ENCODE measurements around the gene VPS4A. TPM values are rescaled to one million over a fixed set of nuclear protein-coding genes. Genes with fewer than 3 reads are reported as not detected.

Gene VPS4A
- 21.9 and 35.8 TPM in 2 replicates for total RNA-seq (ENCODE audit: low replicate concordance)

DNA sequence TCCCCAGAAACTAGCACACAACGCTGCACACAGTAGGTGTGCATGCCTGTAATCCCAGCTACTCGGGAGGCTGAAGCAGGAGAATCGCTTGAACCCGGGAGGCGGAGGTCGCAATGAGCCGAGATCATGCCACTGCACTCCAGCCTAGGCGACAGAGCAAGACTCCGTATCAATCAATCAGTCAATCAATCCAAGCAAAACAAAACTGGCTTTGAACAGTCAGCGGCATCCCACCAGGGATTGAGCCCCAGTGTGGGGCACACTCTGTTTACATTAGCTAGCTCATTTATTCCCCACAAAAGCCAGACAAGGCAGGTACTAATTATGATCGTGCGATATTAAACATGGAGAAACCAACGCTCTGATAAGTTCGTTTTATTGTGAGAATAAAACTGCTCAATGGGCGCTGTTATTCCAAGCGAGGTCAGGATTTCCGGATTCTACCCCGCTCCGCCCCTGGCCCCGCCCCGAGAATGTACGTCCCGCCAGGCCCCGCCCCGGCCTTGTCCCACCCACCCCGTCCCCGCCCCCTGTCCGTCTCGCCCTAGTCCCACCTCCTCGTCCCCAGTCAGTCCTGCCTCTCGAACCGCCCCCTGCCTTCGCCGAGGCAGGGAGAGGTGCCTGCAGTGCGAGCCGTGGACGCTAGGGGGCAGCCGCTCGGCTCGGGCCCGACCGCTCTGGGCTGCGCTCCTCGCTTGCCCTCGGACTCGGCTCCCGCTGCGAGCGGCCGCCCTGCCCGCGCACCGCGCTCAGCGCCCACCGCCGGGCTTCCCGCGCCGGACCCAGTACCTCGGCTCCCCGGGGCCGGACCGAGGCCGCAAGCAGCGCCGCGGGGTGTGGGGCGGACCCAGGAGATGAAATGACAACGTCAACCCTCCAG, at the start of gene VPS4A:
VPS4A (plus strand) TSS at position 698 of the 880 bp plus-strand sequence; CDS start at position 860, 162 bp downstream.
- H4K20me1 ChIP-seq (ENCODE audit: low read depth), result peaks cover 13% of the 10 kb centered on the region
- peak within 1 kb of the TSS; percentile 83 for H3K4me2 ChIP-seq
- peaks cover 26% of the 10 kb centered on the region for H3F3A ChIP-seq (ENCODE audit: low read depth)
- Mint-ChIP-seq H3K4me3 (peak within 1 kb of the TSS; percentile 98), H3K27me3 (ENCODE audit: insufficient read depth, low read depth) (peaks cover 3% of the 10 kb centered on the region), H3K4me1 (peaks cover 18% of the 10 kb centered on the region), H3K27ac (peak within 1 kb of the TSS; percentile 86), H3K9me3 (no peaks in the 10 kb centered on the region), H3K36me3 (peaks cover 9% of the 10 kb centered on the region)
- no peaks in the 10 kb centered on the region for H3K36me3 ChIP-seq
- H3K4me1 ChIP-seq, result no peaks in the 10 kb centered on the region
- peak within 1 kb of the TSS; percentile 99 for H3K4me3 ChIP-seq
- no peak within 1 kb of the TSS for H3K27ac ChIP-seq
- H3K9me3 ChIP-seq (ENCODE audit: low read depth), result no peaks in the 10 kb centered on the region
- peak within 1 kb of the TSS; percentile 64 for H3K9ac ChIP-seq
- DNase-seq (ENCODE audit: low spot score), result peak; percentile 98
- H3K79me2 ChIP-seq (ENCODE audit: low read depth), result peaks cover 41% of the 10 kb centered on the region
- H2AFZ ChIP-seq (replicated peaks), result peak within 1 kb of the TSS; percentile 90
- TF ChIP-seq, protein P1, sequence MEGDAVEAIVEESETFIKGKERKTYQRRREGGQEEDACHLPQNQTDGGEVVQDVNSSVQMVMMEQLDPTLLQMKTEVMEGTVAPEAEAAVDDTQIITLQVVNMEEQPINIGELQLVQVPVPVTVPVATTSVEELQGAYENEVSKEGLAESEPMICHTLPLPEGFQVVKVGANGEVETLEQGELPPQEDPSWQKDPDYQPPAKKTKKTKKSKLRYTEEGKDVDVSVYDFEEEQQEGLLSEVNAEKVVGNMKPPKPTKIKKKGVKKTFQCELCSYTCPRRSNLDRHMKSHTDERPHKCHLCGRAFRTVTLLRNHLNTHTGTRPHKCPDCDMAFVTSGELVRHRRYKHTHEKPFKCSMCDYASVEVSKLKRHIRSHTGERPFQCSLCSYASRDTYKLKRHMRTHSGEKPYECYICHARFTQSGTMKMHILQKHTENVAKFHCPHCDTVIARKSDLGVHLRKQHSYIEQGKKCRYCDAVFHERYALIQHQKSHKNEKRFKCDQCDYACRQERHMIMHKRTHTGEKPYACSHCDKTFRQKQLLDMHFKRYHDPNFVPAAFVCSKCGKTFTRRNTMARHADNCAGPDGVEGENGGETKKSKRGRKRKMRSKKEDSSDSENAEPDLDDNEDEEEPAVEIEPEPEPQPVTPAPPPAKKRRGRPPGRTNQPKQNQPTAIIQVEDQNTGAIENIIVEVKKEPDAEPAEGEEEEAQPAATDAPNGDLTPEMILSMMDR (IDR thresholded peaks at IDR 0.05), result peak; percentile 81
- TF ChIP-seq EZH2 (IDR thresholded peaks at IDR 0.05) (no peak), EZH2phosphoT487 (IDR thresholded peaks at IDR 0.05) (no peak)
- H3K27me3 ChIP-seq, result no peaks in the 10 kb centered on the region

DNA sequence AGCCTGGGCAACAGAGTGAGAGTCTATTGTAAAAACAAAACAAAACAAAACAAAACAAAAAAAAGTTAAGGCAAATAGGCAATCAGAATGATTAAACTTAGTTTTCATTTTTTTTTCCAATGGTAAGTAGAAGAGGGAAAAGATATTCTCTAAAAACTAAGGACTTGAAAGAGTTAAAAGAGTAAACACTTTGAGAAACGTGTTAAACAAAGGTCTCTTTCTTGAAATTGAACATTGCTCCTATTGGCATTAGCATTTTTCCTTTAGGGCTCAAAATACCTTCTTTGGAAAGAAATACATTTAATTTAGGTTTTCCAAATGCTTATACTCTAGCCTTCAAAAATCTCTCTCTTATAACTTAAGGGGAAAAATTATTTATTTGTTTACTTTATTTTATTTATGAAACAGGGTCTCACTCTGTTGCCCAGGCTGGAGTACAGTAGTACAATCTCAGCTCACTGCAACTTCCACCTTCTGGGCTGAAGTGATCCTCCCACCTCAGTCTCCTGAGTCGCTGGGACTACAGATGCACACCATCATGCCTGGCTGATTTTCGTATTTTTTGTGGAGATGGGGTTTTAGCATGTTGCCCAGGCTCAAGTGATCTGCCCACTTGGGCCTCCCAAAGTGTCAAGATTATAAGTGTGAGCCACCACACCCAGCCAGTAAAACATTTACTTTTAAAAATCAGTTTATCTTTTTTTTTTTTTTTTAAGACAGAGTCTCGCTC, 44.7 kb upstream of the VPS4A start:
- no peaks in the 10 kb centered on the region for H3K79me2 ChIP-seq (ENCODE audit: low read depth)
- H3K4me3 ChIP-seq, result no peak overlapping the region
- no peaks in the 10 kb centered on the region for H3K4me1 ChIP-seq
- no peaks in the 10 kb centered on the region for H3F3A ChIP-seq (ENCODE audit: low read depth)
- H3K36me3 ChIP-seq, result peaks cover 2% of the 10 kb centered on the region
- Mint-ChIP-seq H3K27me3 (ENCODE audit: insufficient read depth, low read depth) (no peaks in the 10 kb centered on the region), H3K4me3 (no peak overlapping the region), H3K4me1 (no peaks in the 10 kb centered on the region), H3K9me3 (no peaks in the 10 kb centered on the region), H3K27ac (no peak overlapping the region), H3K36me3 (peaks cover 24% of the 10 kb centered on the region)
- H3K27me3 ChIP-seq, result no peaks in the 10 kb centered on the region
- TF ChIP-seq, protein P1 (IDR thresholded peaks at IDR 0.05), result no peak
- no peak for TF ChIP-seq EZH2phosphoT487 (IDR thresholded peaks at IDR 0.05)
- no peak for TF ChIP-seq EZH2 (IDR thresholded peaks at IDR 0.05)
- DNase-seq (ENCODE audit: low spot score), result no peak
- H3K27ac ChIP-seq, result no peak overlapping the region
- no peak overlapping the region for H3K9ac ChIP-seq
- H3K4me2 ChIP-seq, result no peak overlapping the region
- H2AFZ ChIP-seq (replicated peaks), result no peak overlapping the region
- H3K9me3 ChIP-seq (ENCODE audit: low read depth), result no peaks in the 10 kb centered on the region
- no peaks in the 10 kb centered on the region for H4K20me1 ChIP-seq (ENCODE audit: low read depth)

DNA sequence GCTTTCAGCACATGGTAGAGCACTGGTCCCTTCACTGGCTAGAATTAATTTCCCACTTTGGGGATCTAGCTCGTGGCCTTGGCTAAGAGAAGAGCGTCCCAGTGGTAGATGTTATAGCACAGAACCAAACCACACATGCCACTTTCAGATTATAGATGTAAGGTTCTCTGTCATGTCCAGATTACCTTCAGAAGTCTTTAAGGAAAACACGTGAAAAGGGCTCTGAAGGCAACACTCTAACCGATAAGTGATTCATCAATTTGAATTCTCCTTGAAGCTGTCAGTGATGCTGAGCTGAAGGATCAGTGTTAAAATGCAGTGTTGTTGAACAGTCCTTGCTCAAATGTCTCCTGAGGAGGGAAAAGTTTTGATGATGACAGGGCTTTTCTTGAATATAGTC, 43.5 kb upstream of the VPS4A start:
- H3K4me1 Mint-ChIP-seq, result no peaks in the 10 kb centered on the region
- no peak for DNase-seq (ENCODE audit: low spot score)
- H3K27me3 Mint-ChIP-seq (ENCODE audit: insufficient read depth, low read depth), result no peaks in the 10 kb centered on the region
- peaks cover 24% of the 10 kb centered on the region for H3K36me3 Mint-ChIP-seq
- Histone ChIP-seq H3K4me2 (no peak overlapping the region), H4K20me1 (ENCODE audit: low read depth) (no peaks in the 10 kb centered on the region), H3K36me3 (peaks cover 2% of the 10 kb centered on the region), H3K9ac (no peak overlapping the region), H3K27me3 (no peaks in the 10 kb centered on the region), H3K9me3 (ENCODE audit: low read depth) (no peaks in the 10 kb centered on the region), H3F3A (ENCODE audit: low read depth) (no peaks in the 10 kb centered on the region), H3K4me1 (no peaks in the 10 kb centered on the region), H3K27ac (no peak overlapping the region), H2AFZ (replicated peaks) (no peak overlapping the region), H3K4me3 (no peak overlapping the region), H3K79me2 (ENCODE audit: low read depth) (no peaks in the 10 kb centered on the region)
- H3K4me3 Mint-ChIP-seq, result no peak overlapping the region
- no peaks in the 10 kb centered on the region for H3K9me3 Mint-ChIP-seq
- TF ChIP-seq, protein P1 (IDR thresholded peaks at IDR 0.05), result no peak
- TF ChIP-seq EZH2 (IDR thresholded peaks at IDR 0.05) (no peak), EZH2phosphoT487 (IDR thresholded peaks at IDR 0.05) (no peak)
- H3K27ac Mint-ChIP-seq, result no peak overlapping the region
